MM.1S (cell line): ENCODE data around the gene CRNKL1.

Experiments
- DNase-seq: peaks from one replicate; pipeline ENCODE4 v3.0.0-alpha.2; 2015
- H2AFZ ChIP-seq: fragments of 300-600 bp; sonication (generic); 2 replicates; pipeline ENCODE4 v1.6.0; 2016; ENCODE audit warnings: antibody characterized with exemption, low read length
- H3F3A ChIP-seq: fragments of 300-600 bp; sonication (generic); 2 replicates; pipeline ENCODE4 v1.6.1; 2016; ENCODE audit warnings: mild to moderate bottlenecking, antibody characterized with exemption, low read length, moderate library complexity, mixed read lengths; ENCODE audit not compliant: insufficient read depth
- H3K27ac ChIP-seq: fragments of 300-600 bp; sonication (generic); 2 replicates; pipeline ENCODE4 v1.5.1; 2016; ENCODE audit warnings: mild to moderate bottlenecking, low read length
- H3K27me3 ChIP-seq: fragments of 300-600 bp; sonication (generic); replicated peaks from 2 replicates; pipeline ENCODE4 v1.6.0; 2016; ENCODE audit warnings: low read length; ENCODE audit not compliant: insufficient read depth
- H3K36me3 ChIP-seq: fragments of 300-600 bp; sonication (generic); replicated peaks from 2 replicates; pipeline ENCODE4 v1.6.1; 2016; ENCODE audit warnings: mild to moderate bottlenecking, low read length, mixed read lengths; ENCODE audit not compliant: insufficient read depth
- H3K4me1 ChIP-seq: fragments of 300-600 bp; sonication (generic); 2 replicates; pipeline ENCODE4 v1.6.1; 2016; ENCODE audit warnings: low read length, mixed read lengths
- H3K4me2 ChIP-seq: fragments of 300-600 bp; sonication (generic); 2 replicates; pipeline ENCODE4 v1.6.0; 2016; ENCODE audit warnings: low read depth, low read length
- H3K4me3 ChIP-seq: fragments of 300-600 bp; sonication (generic); 2 replicates; pipeline ENCODE4 v1.5.1; 2016; ENCODE audit warnings: low read length, mixed read lengths
- H3K79me2 ChIP-seq: fragments of 300-600 bp; sonication (generic); 2 replicates; pipeline ENCODE4 v1.6.1; 2016; ENCODE audit warnings: mixed run types, low read length, mixed read lengths
- H3K9ac ChIP-seq: fragments of 300-600 bp; sonication (generic); 2 replicates; pipeline ENCODE4 v1.6.1; 2016; ENCODE audit warnings: low read length, mixed read lengths
- H3K9me2 ChIP-seq: fragments of 300-600 bp; sonication (generic); replicated peaks from 2 replicates; pipeline ENCODE4 v1.6.1; 2016; ENCODE audit warnings: mild to moderate bottlenecking, low read length, mixed read lengths; ENCODE audit not compliant: insufficient read depth
- H3K9me3 ChIP-seq: fragments of 300-600 bp; sonication (generic); replicated peaks from 2 replicates; pipeline ENCODE4 v1.6.1; 2016; ENCODE audit warnings: mild to moderate bottlenecking, low read length, mixed read lengths; ENCODE audit not compliant: insufficient read depth
- H4K20me1 ChIP-seq: fragments of 300-600 bp; sonication (generic); 2 replicates; pipeline ENCODE4 v1.6.1; 2016; ENCODE audit warnings: mild to moderate bottlenecking, low read length, moderate library complexity, mixed read lengths; ENCODE audit not compliant: insufficient read depth
- CTCF ChIP-seq: fragments of 300-600 bp; sonication (generic); IDR thresholded peaks from 2 replicates; pipeline ENCODE4 v1.5.1; 2016; ENCODE audit warnings: antibody characterized with exemption, low read length, mixed read lengths
- EZH2 ChIP-seq: fragments of 300-600 bp; sonication (generic); optimal IDR thresholded peaks from 2 replicates; pipeline ENCODE3; 2017; ENCODE audit warnings: low read depth, mild to moderate bottlenecking, antibody characterized with exemption, low read length, mixed read lengths
- EZH2phosphoT487 ChIP-seq: fragments of 300-600 bp; sonication (generic); IDR thresholded peaks from 2 replicates; pipeline ENCODE4 v1.6.1; 2018; ENCODE audit warnings: antibody characterized with exemption, low read length

Gene CRNKL1

GRCh38 chr20:19991854-19992253, 60.4 kb downstream of the CRNKL1 start:
- Histone ChIP-seq H3K36me3 (no peaks in the 10 kb centered on the region), H2AFZ (no peak overlapping the region), H4K20me1 (no peaks in the 10 kb centered on the region), H3K9ac (no peak overlapping the region), H3F3A (no peaks in the 10 kb centered on the region), H3K27ac (no peak overlapping the region), H3K9me2 (no peaks in the 10 kb centered on the region), H3K27me3 (no peaks in the 10 kb centered on the region), H3K4me1 (no peaks in the 10 kb centered on the region), H3K79me2 (no peaks in the 10 kb centered on the region), H3K4me2 (no peak overlapping the region), H3K4me3 (no peak overlapping the region), H3K9me3 (no peaks in the 10 kb centered on the region)
- DNase-seq, result no peak
- TF ChIP-seq EZH2 (no peak), CTCF (no peak), EZH2phosphoT487 (no peak)

- H3K9me2 ChIP-seq, result no peaks in the 10 kb centered on the region
- no peak for TF ChIP-seq CTCF
- TF ChIP-seq EZH2, result no peak
- TF ChIP-seq EZH2phosphoT487, result no peak
- H3K27me3 ChIP-seq, result no peaks in the 10 kb centered on the region
- no peak overlapping the region for H3K9ac ChIP-seq
- H3K4me3 ChIP-seq, result no peak overlapping the region
- no peak for DNase-seq
- no peaks in the 10 kb centered on the region for H3K9me3 ChIP-seq
- H3K4me1 ChIP-seq, result no peaks in the 10 kb centered on the region
- no peak overlapping the region for H2AFZ ChIP-seq
- H3F3A ChIP-seq, result no peaks in the 10 kb centered on the region
- no peak overlapping the region for H3K4me2 ChIP-seq
- H3K27ac ChIP-seq, result no peak overlapping the region
- no peaks in the 10 kb centered on the region for H3K79me2 ChIP-seq
- no peaks in the 10 kb centered on the region for H4K20me1 ChIP-seq
- H3K36me3 ChIP-seq, result no peaks in the 10 kb centered on the region
Observed at GRCh38 chr20:19991308-19991707, 61.0 kb downstream of the CRNKL1 start.

- no peaks in the 10 kb centered on the region for H3K79me2 ChIP-seq
- no peak overlapping the region for H2AFZ ChIP-seq
- no peaks in the 10 kb centered on the region for H4K20me1 ChIP-seq
- H3K9me2 ChIP-seq, result no peaks in the 10 kb centered on the region
- DNase-seq, result no peak
- H3F3A ChIP-seq, result no peaks in the 10 kb centered on the region
- H3K4me2 ChIP-seq, result no peak overlapping the region
- H3K36me3 ChIP-seq, result no peaks in the 10 kb centered on the region
- TF ChIP-seq EZH2 (no peak), EZH2phosphoT487 (no peak), CTCF (no peak)
- H3K9me3 ChIP-seq, result no peaks in the 10 kb centered on the region
- no peak overlapping the region for H3K9ac ChIP-seq
- H3K4me3 ChIP-seq, result no peak overlapping the region
- H3K4me1 ChIP-seq, result no peaks in the 10 kb centered on the region
- H3K27me3 ChIP-seq, result no peaks in the 10 kb centered on the region
- H3K27ac ChIP-seq, result no peak overlapping the region
Observed at GRCh38 chr20:19990850-19991249, 61.4 kb downstream of the CRNKL1 start.
